NCI-H2196 treated with DMSO at 0.1 percent for 48 hours (cell line): ENCODE data around the gene CADPS.
"Not testable (repeated sequence)": the region's sequence is repeated elsewhere in the genome, so short reads cannot be mapped to it uniquely, and the experiment has no call there.

Experiments used
- DNase-seq: peaks from one replicate; lab custom pipeline; 2025; ENCODE audit not compliant: unreplicated experiment; lab: John Stamatoyannopoulos, UW

The CADPS gene

DNA sequence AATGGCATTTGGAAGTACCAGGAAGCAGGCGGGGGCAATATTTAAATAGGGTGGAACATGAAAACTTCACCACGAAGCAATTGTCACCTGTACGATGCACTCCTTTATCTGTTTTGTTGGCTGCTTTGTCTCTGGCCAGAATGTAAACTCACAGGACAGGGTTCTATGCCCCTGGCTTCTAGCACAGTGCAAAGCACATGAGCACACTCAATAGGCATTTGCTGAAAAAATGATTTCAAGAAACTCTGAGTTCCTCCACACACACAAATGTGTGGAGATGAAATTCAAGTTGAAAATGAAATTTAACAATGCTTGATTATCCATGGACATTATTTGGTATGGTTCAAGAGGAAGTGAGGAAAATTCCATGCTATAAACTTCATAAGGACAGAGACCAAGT, 272.2 kb downstream of the CADPS start:
- DNase-seq: no peak

DNA sequence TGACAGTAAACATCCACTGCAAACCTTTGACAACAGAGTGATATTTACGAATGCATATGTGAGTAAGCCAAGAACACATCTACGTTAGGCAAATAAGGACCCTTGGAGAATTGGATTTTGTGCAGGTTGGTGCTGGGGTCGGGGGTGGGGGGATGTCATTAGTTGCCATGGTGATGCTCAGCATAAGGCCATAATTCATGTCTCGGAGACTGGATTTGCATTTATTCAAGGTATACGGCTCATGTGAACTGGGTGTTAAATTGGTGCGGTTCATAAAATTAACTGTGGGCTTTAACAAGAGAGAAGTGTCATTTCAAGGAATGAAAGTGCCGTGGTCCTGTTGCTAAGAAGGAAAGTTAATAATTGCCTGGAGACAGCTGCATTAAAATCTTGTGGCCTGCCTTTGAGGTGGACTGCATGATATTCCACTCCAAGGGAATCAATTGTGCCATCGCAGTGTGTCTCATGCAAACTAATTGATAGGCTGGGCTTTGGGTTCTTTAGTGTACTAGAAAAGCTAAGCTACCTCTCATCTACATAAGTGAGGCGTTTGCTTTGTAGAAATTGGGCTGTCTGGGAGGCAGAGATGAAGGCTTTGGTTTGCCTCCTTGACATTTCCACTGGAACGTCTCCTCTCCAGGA, 273.0 kb downstream of the CADPS start:
- no peak for DNase-seq

DNA sequence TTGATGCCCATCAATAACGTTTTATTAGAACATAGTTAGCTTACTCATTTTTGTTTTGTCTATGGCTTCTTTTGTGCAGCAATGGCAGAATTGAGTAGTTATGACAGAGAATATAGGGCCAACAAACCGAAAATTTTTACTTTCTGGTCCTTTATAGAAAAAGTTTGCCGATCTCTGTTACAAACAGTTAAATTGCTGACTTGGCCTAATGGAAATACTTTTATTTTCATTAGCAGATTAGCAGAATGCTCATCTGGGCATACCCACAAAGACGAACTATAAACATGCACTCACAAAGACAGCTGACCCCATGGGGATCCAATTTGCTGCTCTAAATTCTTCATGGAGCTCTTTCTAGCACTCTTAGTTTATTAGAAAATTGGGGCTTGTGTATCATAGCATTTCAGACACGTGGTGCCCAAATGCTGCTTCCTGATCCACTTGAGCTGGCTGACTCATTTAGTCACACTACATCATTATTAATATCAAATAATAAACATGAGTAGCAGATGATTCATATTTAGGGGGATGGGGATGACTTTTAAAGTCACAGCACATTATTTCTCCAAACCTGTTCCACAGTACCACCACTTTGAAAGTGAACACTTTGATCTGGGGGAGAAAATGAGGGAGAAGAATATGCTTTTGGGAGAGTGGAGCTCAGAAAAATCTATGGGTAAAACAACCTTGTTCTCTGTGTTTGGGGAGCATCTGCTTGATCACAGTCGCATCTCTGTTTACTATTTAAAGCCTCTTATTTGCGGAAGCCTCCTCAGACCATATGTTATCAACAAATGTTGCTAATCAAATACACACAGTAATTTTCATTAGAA, 273.8 kb downstream of the CADPS start:
- no peak for DNase-seq

DNA sequence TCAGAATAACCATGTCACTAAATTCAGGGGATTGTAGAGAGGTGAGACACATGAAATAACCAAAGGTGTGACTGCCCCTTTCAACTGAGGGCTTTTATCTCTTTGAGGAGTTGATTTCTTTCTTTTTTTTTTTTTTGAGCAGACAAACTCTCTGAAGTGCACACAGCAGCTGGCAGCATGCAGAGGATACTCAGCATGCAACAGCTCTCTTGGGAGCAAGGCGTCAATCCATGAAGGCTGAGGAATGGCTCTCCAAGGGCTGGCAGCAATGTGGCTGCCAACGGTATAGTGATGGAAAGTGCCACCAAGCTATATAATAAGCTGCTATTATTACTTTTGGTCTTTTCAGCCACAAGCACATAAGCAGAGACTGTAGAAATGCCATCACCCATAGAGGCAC, 275.2 kb downstream of the CADPS start:
- DNase-seq: no peak

DNA sequence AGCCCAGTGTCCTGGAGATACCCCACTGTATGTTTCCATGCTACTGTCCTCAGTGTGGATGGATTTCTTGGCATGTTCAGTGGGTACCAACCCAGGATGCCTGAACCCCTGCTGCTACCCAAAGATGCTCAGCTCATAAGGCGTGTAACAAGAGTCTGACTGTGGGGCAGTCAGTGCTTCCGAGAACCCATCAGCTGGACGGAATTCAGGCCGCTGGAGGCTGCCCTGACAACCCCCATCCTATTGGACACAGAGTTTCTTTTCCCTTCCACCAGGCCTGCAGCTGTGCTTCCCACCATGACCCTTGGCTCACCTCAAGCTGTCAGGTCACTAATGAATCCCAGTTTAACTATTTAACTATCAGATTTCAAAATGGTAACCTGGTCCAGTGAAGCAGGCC, 277.7 kb downstream of the CADPS start:
- no peak for DNase-seq

DNA sequence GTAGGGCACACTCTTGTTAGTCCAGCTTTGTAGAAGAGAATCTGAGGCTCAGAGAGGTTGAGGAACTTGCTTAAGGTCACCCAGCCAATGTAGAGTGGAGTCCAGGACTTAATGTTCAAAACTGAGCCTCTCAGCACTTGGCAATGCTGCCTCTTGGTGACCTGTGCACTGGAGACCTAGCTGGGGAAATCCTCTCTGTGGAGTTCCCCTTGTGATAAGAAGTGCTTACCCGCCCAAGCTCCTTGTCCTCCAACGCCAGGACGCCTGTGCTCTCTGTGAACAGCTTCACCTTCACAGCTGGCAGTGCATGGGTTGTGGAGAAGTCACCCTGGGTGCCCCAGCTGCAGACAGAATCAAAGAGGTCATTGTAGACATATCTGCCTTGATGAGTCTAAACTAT, 282.8 kb downstream of the CADPS start:
- DNase-seq: no peak

DNA sequence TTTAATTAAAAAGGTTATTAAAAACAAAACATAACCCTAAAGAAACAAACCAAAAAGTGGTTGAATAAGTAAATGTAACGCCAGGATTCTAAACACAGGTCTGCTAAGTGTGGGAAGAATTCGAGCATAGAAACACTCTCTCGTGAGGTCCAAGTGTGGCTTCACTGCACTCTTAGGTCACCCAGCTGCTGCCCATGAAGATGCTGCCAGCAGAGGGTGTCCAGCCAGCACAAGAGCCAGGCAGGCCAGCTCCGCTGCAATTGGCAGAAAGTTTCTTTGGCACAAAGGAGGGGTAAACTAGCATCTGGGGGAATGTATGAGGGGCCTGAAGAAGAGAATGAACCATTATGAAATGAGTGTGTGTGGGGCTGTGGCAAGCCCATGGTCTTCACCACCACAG, 286.1 kb downstream of the CADPS start:
- no peak for DNase-seq

DNA sequence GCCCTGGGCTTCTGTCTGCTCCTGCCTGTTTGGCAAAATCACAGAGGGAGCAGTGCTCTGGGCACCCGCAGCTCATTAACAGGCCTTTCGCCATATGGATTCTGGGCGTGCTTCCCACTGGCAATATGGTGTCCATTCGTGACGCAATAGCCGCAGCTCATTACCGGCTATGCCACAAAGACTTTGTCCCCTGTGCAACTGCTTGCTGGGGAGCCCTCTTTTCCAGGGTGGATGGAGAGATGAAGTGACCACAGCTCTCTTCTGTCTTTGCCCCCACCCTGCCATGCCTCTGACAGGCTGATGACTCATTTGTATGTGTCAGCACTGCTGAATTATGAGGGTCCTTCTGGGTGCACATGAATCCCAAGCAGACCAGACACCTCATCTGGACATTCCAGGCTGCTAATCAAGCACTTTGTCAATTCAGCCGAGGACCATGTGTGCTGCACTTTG, 287.6 kb downstream of the CADPS start:
- no peak for DNase-seq

DNA sequence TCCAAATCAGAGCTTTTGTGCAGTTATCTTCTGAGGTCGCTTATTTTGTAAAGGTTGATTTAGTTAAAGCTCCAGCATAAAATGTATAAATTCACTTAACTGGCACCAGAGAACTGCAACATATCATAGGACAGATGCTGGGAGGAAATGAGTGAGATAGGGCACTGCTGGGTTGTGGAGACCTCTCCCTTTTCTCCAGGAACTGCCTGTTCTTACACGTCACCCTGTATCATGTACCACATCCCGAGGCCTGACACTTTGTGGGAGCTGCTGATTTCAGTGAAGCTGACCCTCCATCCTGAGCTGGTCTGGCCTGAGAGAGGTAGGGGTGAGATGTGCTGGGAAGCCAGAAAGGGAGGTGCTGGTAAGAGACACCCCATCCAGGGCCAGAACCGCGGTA, 288.0 kb downstream of the CADPS start:
- no peak for DNase-seq

DNA sequence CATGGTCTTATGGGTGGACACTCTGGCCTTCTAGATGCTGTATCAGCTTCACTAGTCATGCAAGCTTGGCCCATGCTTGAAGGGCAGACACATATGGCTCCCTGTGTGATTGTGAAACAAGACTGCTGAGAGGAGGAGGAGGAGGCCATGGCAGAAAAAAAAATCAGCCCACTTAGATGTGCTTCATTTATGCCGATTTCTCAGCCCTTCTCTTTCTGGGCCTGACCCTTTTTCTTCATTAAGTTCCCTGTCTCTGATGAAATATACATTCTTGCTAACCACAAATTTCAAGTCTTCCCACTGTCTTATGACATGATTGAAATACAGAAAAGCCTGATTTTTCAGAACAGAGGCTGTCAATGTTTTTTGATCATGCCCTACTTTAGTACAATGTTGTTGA, 288.9 kb downstream of the CADPS start:
- DNase-seq: no peak

DNA sequence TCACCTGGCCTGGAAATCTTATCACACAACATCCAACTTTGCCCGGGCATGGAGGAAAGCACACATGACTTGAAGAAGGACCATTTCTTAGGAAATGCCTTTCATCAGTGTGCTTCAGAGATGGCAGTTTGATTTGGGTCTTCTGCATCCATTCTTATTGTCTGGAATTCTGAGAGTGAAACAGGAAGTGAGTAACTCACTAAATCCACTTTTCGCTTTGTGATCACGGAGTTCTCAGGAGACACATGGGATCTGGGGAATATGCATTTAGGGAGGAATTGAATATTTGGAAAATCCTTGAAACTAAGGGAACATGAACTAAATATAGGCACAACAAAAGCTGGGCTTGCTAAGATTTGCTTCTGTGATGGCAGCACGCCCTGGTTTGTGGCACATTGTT, 289.4 kb downstream of the CADPS start:
- DNase-seq: no peak

DNA sequence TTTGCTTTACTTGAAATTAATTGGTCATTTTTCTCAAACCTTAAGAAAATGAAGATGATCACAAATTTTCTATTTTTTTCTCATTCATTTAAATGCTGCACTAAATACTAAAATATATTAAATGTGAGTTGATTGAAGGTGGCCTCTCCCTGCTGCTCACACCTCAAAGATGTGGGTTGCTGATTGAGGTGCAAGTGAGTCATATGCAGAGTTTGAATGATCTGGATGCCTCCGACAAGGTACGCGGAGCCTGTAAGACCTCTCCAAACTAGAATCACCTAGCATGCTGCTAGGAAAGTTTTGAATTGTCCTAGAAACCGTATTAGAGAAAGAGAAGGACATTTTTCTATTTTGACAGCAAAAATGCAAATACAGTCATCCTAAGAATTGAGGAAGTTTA, 290.6 kb downstream of the CADPS start:
- no peak for DNase-seq

DNA sequence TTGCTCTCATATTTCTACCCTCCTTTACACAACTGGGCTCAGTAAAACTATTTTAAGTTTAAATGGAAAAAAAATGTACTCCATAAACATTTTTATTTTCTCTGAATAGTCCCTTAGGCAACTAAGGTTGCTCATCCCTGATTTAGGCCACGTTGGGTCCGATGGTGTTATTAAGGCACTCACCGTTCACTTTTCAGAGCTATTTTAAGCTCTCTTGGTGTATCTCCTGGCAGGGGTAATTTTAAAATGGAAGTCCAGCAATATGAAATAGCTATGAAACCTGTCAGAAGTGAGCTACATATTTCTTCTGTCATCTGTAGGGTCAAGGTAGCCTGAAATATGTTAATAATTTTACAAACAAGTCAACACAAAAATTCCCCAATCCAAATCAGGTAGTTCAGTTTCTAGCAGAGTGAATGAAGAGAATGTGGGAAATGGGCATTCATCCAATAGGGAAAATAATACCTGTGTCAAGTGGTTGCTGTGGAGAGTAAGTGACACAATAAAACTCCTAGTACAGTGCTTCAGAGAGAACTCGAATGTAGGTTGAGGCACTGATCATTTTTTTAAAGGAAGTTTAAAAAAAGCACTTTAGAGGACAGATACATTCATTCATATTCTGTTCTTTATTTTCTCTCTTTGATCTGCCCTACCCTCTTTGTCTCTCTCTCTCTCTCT, 292.6 kb downstream of the CADPS start:
- DNase-seq: no peak

DNA sequence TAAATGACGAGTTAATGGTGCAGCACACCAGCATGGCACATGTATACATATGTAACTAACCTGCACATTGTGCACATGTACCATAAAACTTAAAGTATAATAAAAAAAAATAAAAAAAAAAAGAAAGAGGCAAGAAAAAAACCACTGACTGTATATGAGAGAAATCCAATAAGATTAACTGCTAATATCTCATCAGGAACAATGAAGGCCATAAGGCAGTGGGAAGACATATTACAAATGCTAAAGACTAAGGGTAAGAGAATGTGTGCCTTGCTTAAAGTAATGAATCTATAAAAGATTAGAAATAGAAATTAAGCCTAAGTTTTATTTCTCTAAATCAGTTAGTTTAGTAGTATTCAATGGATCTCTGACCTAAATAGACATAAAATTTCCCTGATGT, 294.7 kb downstream of the CADPS start:
- DNase-seq: not testable (repeated sequence)

DNA sequence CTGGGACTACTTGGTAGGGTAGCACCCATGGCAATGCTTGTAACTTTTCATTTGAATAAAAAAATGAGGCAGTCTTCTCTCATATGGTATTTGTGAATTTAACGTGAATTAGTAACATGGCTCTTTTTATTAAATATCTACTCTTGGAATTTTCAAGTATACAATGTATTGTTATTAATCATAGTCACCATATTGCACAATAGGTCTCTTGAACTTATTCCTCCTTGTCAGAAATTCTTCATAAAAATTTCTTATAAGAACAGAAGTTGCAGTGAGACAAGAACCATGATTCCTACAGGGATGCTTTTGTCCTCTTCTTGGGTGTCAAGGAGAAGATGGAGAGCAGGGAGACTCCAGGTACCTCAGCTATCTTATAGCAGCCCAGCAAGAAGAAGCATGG, 298.1 kb downstream of the CADPS start:
- DNase-seq: no peak

DNA sequence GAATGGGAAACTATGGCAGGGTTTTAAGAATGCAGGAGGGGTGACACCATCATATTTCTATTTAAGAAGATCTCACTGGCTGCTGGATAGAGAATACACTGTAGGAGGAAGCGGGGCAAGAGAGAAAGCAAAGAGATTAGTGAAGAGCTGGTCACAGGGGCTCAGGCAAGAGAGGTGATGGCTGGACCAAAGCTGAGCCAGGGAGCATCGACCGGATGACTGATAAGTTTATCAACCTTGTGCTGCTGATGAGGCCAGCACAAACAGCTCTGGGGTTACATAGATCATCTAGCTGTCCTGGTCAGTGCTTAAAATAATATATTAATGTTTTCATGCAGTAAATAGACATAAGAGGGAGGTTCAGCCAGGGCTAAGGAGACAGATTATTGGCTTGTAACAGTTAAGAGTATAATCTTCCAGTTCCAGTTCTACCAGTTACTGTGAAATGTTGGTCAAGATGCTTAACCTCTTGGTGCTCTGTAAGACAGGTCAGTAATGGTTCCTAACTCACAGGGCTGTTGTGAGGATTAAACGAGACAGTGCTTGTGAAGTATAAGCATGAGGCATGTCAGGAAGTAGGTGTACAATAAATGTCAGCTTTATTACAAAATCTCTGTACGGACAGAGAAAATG, 300.8 kb downstream of the CADPS start:
- DNase-seq: no peak

DNA sequence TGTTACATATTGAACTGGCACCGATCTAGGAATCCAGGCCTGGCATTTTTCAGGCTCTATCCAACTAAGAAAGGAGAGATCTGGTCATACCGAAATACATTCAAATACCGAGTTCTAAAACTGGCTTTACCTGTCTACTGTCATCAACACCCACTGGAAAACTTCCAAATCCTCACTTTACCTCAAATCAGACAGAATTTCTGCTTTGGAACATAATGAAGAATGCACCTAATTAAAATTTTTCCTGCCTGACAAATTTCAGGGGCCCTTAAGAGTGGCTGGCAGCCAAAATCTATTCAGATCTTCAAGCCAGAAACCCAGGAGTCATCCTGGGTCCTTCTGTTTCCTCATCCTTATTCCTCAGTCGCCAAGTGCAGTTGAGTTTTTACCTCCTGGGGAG, 303.3 kb downstream of the CADPS start:
- DNase-seq: no peak

DNA sequence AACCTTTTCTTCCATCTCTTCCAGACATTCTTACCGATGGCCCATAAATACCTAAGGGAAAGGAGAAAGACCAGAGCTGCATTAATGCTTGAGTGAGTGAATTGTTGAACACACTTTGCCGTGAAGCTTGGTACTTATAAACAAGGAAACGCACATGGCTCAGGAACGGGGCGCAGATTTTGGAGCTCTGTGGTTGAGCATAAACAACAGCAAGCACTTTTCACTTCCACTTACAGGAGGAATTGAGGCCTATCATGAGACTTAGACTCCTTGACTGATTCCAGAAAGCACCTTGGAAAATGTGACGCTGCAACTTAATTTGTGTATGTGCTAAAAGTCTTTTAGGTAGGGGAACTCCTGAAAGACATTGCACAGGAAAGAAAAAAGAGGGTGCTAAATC, 304.3 kb downstream of the CADPS start:
- DNase-seq: no peak

DNA sequence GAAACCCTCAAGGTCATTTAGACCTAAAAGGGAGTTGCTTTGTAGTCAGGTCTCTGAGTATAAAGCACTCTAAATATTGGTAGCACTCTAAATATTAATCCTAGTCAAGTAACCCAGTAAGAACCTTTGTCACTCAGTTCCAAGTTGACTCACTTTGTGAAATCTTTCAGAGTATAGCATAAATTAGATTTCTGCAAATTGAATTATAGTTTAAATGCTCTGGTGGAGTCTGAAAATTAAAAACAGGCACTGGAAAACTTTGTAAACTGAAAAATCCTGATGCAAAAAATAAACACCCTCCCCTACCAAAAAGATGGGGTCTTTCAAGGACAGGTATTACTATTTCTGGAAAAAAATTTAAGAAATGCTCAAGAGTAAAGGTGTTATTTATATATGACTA, 305.6 kb downstream of the CADPS start:
- DNase-seq: no peak

DNA sequence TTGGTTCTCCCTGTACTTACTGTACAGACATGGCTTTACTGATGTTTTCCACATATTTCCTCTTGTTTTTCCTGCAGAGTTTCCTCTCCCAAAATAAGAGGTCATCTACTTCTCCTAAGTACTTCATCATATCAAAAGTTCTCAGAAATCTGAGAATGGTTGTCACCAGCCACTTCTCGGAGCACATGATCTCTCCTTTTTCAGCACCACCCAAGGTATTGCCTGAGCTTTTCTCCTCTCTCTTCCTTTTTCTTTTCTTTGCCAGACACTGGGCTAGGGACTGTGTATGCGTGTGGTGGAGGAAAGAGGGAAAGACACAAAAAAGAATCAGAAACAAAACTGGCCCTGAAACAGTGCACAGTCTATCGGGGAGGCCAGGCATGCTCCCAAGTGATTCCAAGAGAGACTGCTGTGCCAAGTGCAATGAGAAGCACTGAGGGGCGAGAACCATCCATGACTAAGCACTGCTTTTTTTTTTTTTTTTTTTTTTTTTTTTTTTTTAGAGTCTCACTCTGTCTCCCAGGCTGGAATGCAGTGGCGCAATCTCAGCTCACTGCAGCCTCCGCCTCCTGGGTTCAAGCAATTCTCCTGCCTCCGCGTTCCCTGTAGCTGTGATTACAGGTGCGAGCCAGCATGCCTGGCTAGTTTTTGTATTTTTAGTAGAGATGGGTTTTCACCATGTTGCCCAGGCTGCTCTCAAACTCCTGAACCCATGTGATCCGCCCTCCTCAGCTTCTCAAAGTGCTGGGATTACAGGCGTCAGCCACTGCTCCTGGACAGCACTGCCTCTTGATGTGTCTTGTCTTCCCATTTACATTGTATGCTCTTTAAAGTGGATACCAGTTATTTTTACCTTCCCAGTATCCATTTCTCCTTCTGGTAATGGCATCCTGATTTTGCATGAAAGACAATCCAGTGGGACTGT, 307.9 kb downstream of the CADPS start:
- DNase-seq: no peak
